Measurements from ENCODE around the gene DFFA. TPM values are rescaled to one million over a fixed set of nuclear protein-coding genes. Genes with fewer than 3 reads are reported as not detected.
A peak's percentile ranks its signal among the peaks of the same experiment; 100 is the strongest.

Gene DFFA
- polyA plus RNA-seq, 1 of the 3 experiments (the other 2 are of a cell fraction) = 42.3 TPM

DNA sequence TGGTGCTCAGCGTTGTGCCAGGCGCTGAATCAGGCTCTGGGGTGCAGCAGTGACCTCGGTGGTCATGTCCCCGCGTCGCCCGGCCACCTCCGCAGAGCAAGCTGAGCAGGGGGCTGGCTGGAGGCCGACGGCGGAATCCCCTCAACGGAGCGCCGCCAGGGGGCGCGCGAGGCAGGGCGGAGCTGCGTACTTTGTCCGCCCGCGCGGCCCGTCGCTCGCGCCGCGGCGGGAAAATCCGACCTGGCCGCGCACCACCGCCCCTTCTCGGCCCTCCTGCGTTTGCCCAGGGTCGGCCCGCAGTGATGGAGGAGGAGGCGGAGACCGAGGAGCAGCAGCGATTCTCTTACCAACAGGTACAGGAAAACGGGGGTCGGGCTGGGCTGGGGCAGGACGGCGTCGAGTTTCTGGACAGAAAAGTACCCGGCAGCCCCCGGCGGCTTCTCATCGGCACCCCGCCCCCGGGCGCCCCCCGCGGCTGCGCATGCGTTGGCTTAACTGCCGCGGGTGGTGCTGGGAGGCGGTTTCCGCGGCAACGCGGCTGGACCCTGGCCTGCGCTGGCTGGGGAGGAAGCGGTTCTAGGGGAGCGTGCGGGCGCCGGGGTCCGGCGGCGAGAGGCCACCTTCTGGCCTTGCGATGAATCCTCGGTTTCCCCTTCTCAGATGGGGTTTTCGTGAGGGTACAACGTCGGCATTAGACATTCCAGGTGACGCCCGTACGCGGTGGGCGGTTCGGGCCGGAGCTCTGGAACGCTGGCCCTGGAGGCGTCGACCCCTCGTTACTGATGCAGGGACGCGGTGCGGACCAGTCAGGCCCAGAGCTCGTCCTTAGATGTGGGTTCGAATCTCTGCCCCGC, 41.9 kb downstream of the DFFA start, which contains the start of gene CENPS (continued):
- TF ChIP-seq, protein P1, sequence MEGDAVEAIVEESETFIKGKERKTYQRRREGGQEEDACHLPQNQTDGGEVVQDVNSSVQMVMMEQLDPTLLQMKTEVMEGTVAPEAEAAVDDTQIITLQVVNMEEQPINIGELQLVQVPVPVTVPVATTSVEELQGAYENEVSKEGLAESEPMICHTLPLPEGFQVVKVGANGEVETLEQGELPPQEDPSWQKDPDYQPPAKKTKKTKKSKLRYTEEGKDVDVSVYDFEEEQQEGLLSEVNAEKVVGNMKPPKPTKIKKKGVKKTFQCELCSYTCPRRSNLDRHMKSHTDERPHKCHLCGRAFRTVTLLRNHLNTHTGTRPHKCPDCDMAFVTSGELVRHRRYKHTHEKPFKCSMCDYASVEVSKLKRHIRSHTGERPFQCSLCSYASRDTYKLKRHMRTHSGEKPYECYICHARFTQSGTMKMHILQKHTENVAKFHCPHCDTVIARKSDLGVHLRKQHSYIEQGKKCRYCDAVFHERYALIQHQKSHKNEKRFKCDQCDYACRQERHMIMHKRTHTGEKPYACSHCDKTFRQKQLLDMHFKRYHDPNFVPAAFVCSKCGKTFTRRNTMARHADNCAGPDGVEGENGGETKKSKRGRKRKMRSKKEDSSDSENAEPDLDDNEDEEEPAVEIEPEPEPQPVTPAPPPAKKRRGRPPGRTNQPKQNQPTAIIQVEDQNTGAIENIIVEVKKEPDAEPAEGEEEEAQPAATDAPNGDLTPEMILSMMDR (IDR thresholded peaks at IDR 0.05) = peak; percentile 77
- TF ChIP-seq TAF1 (IDR thresholded peaks at IDR 0.05; ENCODE audit: borderline replicate concordance, low read depth, low read length) (peak; percentile 39; the same call in 1 of the 2 replicates), MEF2A (IDR thresholded peaks at IDR 0.05; ENCODE audit: borderline replicate concordance, low read depth) (no peak)
- TF ChIP-seq, protein P2, sequence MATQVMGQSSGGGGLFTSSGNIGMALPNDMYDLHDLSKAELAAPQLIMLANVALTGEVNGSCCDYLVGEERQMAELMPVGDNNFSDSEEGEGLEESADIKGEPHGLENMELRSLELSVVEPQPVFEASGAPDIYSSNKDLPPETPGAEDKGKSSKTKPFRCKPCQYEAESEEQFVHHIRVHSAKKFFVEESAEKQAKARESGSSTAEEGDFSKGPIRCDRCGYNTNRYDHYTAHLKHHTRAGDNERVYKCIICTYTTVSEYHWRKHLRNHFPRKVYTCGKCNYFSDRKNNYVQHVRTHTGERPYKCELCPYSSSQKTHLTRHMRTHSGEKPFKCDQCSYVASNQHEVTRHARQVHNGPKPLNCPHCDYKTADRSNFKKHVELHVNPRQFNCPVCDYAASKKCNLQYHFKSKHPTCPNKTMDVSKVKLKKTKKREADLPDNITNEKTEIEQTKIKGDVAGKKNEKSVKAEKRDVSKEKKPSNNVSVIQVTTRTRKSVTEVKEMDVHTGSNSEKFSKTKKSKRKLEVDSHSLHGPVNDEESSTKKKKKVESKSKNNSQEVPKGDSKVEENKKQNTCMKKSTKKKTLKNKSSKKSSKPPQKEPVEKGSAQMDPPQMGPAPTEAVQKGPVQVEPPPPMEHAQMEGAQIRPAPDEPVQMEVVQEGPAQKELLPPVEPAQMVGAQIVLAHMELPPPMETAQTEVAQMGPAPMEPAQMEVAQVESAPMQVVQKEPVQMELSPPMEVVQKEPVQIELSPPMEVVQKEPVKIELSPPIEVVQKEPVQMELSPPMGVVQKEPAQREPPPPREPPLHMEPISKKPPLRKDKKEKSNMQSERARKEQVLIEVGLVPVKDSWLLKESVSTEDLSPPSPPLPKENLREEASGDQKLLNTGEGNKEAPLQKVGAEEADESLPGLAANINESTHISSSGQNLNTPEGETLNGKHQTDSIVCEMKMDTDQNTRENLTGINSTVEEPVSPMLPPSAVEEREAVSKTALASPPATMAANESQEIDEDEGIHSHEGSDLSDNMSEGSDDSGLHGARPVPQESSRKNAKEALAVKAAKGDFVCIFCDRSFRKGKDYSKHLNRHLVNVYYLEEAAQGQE (IDR thresholded peaks at IDR 0.05; ENCODE audit: low read depth, low read length) = peak; percentile 71; the same call in 1 of the 2 replicates
- TF ChIP-seq, protein P3, sequence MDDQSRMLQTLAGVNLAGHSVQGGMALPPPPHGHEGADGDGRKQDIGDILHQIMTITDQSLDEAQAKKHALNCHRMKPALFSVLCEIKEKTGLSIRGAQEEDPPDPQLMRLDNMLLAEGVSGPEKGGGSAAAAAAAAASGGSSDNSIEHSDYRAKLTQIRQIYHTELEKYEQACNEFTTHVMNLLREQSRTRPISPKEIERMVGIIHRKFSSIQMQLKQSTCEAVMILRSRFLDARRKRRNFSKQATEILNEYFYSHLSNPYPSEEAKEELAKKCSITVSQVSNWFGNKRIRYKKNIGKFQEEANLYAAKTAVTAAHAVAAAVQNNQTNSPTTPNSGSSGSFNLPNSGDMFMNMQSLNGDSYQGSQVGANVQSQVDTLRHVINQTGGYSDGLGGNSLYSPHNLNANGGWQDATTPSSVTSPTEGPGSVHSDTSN (IDR thresholded peaks at IDR 0.05) = 0 out of 2 replicates have a peak, but pooled peaks have one; percentile 4

- H3K9ac ChIP-seq = peak overlapping the region; percentile 72; the same call in 1 of the 2 replicates
- peak; percentile 28 for DNase-seq
Measured at GRCh38 chr1:10429868-10430215, 42.5 kb downstream of the DFFA start.

More at GRCh38 chr1:10429868-10430215, 42.5 kb downstream of the DFFA start:
- CTCF ChIA-PET = interaction anchor here (0.7 to 10.8 kb wide), 37 partner anchors 10 to 555 kb away, joined by 3 to 203 read pairs (median 4); partner anchors contain the start of genes CORT, DFFA, KIF1B and PGD
- no peaks in the 10 kb centered on the region for H3K9me2 ChIP-seq
- H3K4me2 ChIP-seq = peak overlapping the region; percentile 91
- POLR2A ChIA-PET = interaction anchor here (0.8 to 2.0 kb wide), 3 partner anchors 41 to 219 kb away, joined by 3 to 11 read pairs (median 3); partner anchors contain the start of gene KIF1B
- TF ChIP-seq, protein P2 (IDR thresholded peaks at IDR 0.05; ENCODE audit: low read depth, low read length) = no peak
- TF ChIP-seq TAF1 (IDR thresholded peaks at IDR 0.05; ENCODE audit: borderline replicate concordance, low read depth, low read length) (no peak), CHD2 (IDR thresholded peaks at IDR 0.05; ENCODE audit: low read length, partially characterized antibody) (no peak), IRF3 (IDR thresholded peaks at IDR 0.05; ENCODE audit: low read depth, low read length) (no peak), SMC3 (IDR thresholded peaks at IDR 0.05; ENCODE audit: low read depth, low read length) (no peak), RAD21 (IDR thresholded peaks at IDR 0.05; ENCODE audit: low read length) (no peak), RFX5 (IDR thresholded peaks at IDR 0.05; ENCODE audit: low read length) (no peak)
- H3K4me1 ChIP-seq (ENCODE audit: control insufficient read depth in 1 of 2, insufficient read depth in 2 of 2, low read depth in 1 of 2, low read length in 1 of 2) = peaks cover 3 to 9% of the 10 kb centered on the region in 2 experiments; a peak in 1 of 4 replicates
- H3F3A ChIP-seq (replicated peaks; ENCODE audit: insufficient read depth) = no peaks in the 10 kb centered on the region
- H3K79me2 ChIP-seq (ENCODE audit: insufficient read depth) = peaks cover 18% of the 10 kb centered on the region
- H3K9me3 ChIP-seq = no peaks in the 10 kb centered on the region
- no peak overlapping the region for H3K27ac ChIP-seq (ENCODE audit: low read depth in 2 of 2, low read length in 1 of 2)
- peaks cover 0 to 3% of the 10 kb centered on the region in 2 experiments for H3K36me3 ChIP-seq (replicated peaks in 1 of 2; ENCODE audit: control insufficient read depth in 1 of 2, insufficient read depth in 2 of 2, low read length in 1 of 2)
- peak overlapping the region; percentile 68 to 82 for H3K4me3 ChIP-seq (ENCODE audit: low read depth in 2 of 2, low read length in 1 of 2)
- H4K20me1 ChIP-seq (ENCODE audit: insufficient read depth) = no peaks in the 10 kb centered on the region
- H2AFZ ChIP-seq (ENCODE audit: low read depth) = peak overlapping the region; percentile 85
- WGBS (ENCODE audit: low lambda C conversion rate) = 47% methylated on average over 16 of the region's 16 CpGs
- no peaks in the 10 kb centered on the region for H3K27me3 ChIP-seq (ENCODE audit: insufficient read depth)

All from SK-N-SH (cell line).